Fibroblast of skin of scalp (primary cell): Measurements from ENCODE around the gene BMP7.

Experiments
- DNase-seq: peaks from one replicate; pipeline ENCODE4 v3.0.0-alpha.2; 2013

Gene BMP7

GRCh38 chr20:57143173-57143572 is 123.3 kb downstream of the BMP7 start:
- DNase-seq, result no peak

GRCh38 chr20:57142667-57143066 is 123.8 kb downstream of the BMP7 start:
- no peak for DNase-seq

- DNase-seq, result no peak
Measured at GRCh38 chr20:57141492-57141891, 124.9 kb downstream of the BMP7 start.

- DNase-seq, result no peak
Measured at GRCh38 chr20:57140416-57140965, 126.0 kb downstream of the BMP7 start.

- DNase-seq, result no peak
Measured at GRCh38 chr20:57139342-57140093, 126.9 kb downstream of the BMP7 start.

- DNase-seq, result no peak
Measured at GRCh38 chr20:57138198-57138995, 128.0 kb downstream of the BMP7 start.

- no peak for DNase-seq
Measured at GRCh38 chr20:57137676-57138075, 128.8 kb downstream of the BMP7 start.

- DNase-seq, result no peak
Measured at GRCh38 chr20:57136734-57137133, 129.7 kb downstream of the BMP7 start.

GRCh38 chr20:57135875-57136274 is 130.6 kb downstream of the BMP7 start:
- DNase-seq, result no peak

- no peak for DNase-seq
Measured at GRCh38 chr20:57134804-57135203, 131.6 kb downstream of the BMP7 start.

GRCh38 chr20:57133926-57134650 is 132.4 kb downstream of the BMP7 start:
- DNase-seq, result peak; percentile 25

GRCh38 chr20:57131601-57132391 is 134.6 kb downstream of the BMP7 start:
- DNase-seq, result no peak

- no peak for DNase-seq
Measured at GRCh38 chr20:57131077-57131476, 135.4 kb downstream of the BMP7 start.

- DNase-seq, result no peak
Measured at GRCh38 chr20:57130160-57130772, 136.2 kb downstream of the BMP7 start.

GRCh38 chr20:57129303-57129702 is 137.1 kb downstream of the BMP7 start:
- DNase-seq, result no peak

GRCh38 chr20:57128044-57128757 is 138.2 kb downstream of the BMP7 start:
- DNase-seq, result no peak

GRCh38 chr20:57126481-57127092 is 139.9 kb downstream of the BMP7 start:
- DNase-seq, result no peak

GRCh38 chr20:57124800-57125517 is 141.5 kb downstream of the BMP7 start:
- DNase-seq, result no peak

- DNase-seq, result no peak
Measured at GRCh38 chr20:57124366-57124765, 142.1 kb downstream of the BMP7 start.

- DNase-seq, result no peak
Measured at GRCh38 chr20:57123504-57123903, 142.9 kb downstream of the BMP7 start.
